Sigmoid colon (tissue), 4 donors: Measurements from ENCODE around the gene ARSJ.

Experiments used
- POLR2AphosphoS5 ChIP-seq, 4 donors: sonication (generic); formaldehyde crosslinking; IDR thresholded peaks; one replicate each; pipeline ENCODE4 v1.6.1; 2017; ENCODE audit warnings: antibody characterized with exemption in 4 of 4
- TF ChIP-seq, protein P1 (sequence below), 4 experiments: fragments of 450-650 bp in 3 of 4; fragments of 200-600 bp in 1 of 4; IDR thresholded peaks; one replicate each; pipeline ENCODE4 v1.5.1; 2016 to 2019; ENCODE audit warnings: antibody characterized with exemption in 4 of 4, mild to moderate bottlenecking in 3 of 4, moderate library complexity in 2 of 4

DNA sequence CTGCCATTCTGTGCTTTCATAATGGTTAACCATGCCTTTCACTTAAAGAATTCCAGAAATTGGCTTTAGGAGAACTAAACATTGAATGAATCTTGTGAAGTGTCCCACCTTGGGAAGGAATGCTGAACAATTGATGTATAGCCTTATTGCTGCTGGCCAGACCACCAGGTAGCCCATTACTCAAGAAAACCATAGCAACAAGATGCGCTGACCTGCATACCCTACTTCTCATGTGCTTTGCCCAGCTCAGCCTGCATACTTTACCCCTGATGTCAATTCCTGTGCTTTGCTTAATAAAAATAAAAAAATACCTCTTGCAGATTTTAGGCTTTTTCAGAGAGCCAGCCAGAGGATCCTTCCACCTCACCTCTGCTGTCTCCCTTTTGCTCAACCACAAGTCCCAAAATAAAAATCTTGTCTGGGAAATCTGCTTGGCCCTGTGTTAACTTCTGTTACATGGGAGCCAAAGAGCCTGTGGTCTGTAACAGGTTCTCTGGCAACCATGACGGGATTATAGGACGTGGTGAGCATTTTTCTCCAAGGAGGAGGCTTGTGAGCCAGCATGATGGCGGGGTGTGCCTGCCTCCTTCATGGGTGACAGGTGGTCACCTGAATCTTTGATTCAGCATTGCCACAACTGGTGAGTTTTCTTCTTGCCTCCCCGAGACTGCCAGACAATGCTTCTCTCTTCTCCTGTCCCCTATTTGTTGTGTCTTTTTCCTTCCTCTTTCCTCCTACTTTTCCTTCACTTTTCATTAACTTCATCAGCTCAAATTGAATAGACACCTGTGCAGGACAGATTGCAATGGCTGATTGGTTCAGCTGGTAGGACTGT lies 106.8 kb downstream of the ARSJ start:
- TF ChIP-seq, protein P1, sequence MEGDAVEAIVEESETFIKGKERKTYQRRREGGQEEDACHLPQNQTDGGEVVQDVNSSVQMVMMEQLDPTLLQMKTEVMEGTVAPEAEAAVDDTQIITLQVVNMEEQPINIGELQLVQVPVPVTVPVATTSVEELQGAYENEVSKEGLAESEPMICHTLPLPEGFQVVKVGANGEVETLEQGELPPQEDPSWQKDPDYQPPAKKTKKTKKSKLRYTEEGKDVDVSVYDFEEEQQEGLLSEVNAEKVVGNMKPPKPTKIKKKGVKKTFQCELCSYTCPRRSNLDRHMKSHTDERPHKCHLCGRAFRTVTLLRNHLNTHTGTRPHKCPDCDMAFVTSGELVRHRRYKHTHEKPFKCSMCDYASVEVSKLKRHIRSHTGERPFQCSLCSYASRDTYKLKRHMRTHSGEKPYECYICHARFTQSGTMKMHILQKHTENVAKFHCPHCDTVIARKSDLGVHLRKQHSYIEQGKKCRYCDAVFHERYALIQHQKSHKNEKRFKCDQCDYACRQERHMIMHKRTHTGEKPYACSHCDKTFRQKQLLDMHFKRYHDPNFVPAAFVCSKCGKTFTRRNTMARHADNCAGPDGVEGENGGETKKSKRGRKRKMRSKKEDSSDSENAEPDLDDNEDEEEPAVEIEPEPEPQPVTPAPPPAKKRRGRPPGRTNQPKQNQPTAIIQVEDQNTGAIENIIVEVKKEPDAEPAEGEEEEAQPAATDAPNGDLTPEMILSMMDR (IDR thresholded peaks at IDR 0.05): no peak
- TF ChIP-seq POLR2AphosphoS5 (IDR thresholded peaks at IDR 0.05): no peak
